Central memory CD8-positive, alpha-beta T cell (primary cell): ENCODE results near the gene DNM1L.
"Not testable (repeated sequence)": the region's sequence is repeated elsewhere in the genome, so short reads cannot be mapped to it uniquely, and the experiment has no call there.

Source experiments
- ATAC-seq: fragments of 150-1000 bp; cut with Tn5 transposase; replicated peaks from 2 replicates; pipeline ENCODE4 v1.10.0; 2022; ENCODE audit warnings: mild to moderate bottlenecking, moderate FRiP score, moderate number of reproducible peaks; ENCODE audit not compliant: poor library complexity, severe bottlenecking; ENCODE audit errors: extremely low read depth
- DNase-seq, 2 donors: peaks; one replicate each; pipeline ENCODE4 v3.0.0; 2021; ENCODE audit warnings: low spot score in 2 of 2
- H3K27ac Mint-ChIP-seq: one replicate; pipeline ENCODE4 v1.8.0; 2022; ENCODE audit warnings: low read depth, mild to moderate bottlenecking, moderate library complexity, mixed read lengths
- H3K27me3 Mint-ChIP-seq: one replicate; pipeline ENCODE4 v1.8.0; 2022; ENCODE audit warnings: mixed read lengths
- H3K36me3 Mint-ChIP-seq: one replicate; pipeline ENCODE4 v1.8.0; 2022; ENCODE audit warnings: mild to moderate bottlenecking, moderate library complexity, mixed read lengths; ENCODE audit not compliant: insufficient read depth
- H3K4me1 Mint-ChIP-seq: one replicate; pipeline ENCODE4 v1.8.0; 2022; ENCODE audit warnings: mixed read lengths
- H3K4me3 Mint-ChIP-seq: one replicate; pipeline ENCODE4 v1.8.0; 2022; ENCODE audit warnings: mild to moderate bottlenecking, moderate library complexity, mixed read lengths
- H3K9me3 Mint-ChIP-seq: one replicate; pipeline ENCODE4 v1.8.0; 2022; ENCODE audit warnings: mixed read lengths

The DNM1L gene

DNA sequence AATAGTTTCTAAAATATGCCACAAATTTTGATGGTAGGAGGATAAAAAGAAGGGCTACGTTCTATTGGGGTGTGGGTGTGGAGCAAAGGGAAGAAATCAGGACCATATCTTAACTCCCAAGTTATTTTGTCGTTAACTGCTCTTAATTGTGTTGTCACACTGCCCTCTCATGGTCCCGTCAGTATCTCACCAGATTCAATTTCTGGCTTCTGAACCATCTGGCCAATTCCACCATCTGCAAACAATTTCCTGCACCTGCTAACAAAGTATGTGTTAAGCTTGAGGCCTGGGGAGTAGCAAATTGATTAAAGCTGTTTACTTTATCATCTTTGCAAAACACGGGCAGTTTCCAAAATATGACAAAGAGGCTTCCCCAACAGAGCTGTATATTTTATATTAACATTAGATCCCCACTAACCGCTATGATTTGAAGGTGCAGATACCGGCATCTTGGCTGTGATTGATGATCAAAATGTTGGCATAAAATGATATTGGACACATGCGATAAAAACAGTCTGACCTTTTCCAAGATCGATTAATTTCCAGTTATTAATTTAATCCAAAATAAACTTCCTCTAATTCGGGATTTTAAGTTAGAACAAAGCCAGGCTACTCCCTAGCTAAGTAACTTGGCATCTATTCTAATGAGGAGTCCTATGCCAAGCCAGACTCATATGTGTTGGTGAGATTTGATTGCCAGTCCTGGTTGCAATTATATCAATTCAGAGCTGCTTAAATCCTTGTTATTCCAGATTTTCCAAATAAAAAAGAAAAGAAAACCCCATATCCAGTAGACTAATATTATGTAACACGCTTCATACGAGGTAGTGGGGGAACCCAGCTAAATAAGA, 6.9 kb upstream of the DNM1L start:
- H3K4me1 Mint-ChIP-seq = no peaks in the 10 kb centered on the region
- DNase-seq (no peak), ATAC-seq (no peak)
- peaks cover 2% of the 10 kb centered on the region for H3K36me3 Mint-ChIP-seq
- H3K27me3 Mint-ChIP-seq = no peaks in the 10 kb centered on the region
- H3K9me3 Mint-ChIP-seq = no peaks in the 10 kb centered on the region
- H3K27ac Mint-ChIP-seq = no peak overlapping the region
- H3K4me3 Mint-ChIP-seq = no peak overlapping the region

DNA sequence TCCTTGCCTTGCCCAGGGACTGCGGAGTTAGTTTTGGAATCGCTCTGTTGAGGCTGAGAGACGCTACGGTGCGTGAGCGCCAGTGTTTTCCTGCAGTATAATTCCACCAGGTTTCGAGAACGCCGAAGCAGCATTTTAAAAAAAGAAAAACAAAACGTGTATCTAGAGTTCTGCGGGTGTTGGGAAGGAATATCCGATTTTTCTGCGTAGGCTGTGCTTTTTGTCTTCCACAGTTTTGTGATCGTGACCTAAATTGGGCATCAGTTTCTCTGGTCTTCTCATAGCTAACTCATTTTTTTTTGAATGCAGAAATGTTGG, 778 bp downstream of the DNM1L start:
- no peaks in the 10 kb centered on the region for H3K27me3 Mint-ChIP-seq
- ATAC-seq (no peak), DNase-seq (no peak)
- H3K9me3 Mint-ChIP-seq = no peaks in the 10 kb centered on the region
- peak overlapping the region; percentile 86 for H3K4me3 Mint-ChIP-seq
- peak overlapping the region; percentile 71 for H3K27ac Mint-ChIP-seq
- peaks cover 13% of the 10 kb centered on the region for H3K36me3 Mint-ChIP-seq
- peaks cover 19% of the 10 kb centered on the region for H3K4me1 Mint-ChIP-seq

DNA sequence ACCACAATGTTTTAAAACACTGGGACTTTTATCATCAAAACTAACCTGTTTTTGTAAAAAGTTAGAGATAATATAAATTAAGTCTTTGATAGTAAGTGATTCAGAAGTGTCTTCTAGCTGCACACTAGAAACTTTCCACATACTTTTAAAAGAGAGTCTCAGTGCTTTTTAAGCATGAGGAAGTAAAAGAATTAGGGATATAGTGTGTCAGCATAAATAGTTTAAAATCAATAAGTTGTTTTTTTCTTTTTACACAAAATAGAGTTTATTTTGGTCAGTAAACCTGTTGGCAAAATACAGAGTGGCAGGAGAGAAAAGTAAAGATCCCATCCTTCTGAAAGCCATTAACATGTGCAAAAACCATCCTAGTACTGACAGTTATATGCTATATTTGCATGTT, 1.7 kb downstream of the DNM1L start:
- H3K4me3 Mint-ChIP-seq = peak overlapping the region; percentile 86
- no peaks in the 10 kb centered on the region for H3K27me3 Mint-ChIP-seq
- no peak for ATAC-seq
- H3K27ac Mint-ChIP-seq = no peak overlapping the region
- peaks cover 19% of the 10 kb centered on the region for H3K36me3 Mint-ChIP-seq
- H3K9me3 Mint-ChIP-seq = no peaks in the 10 kb centered on the region
- no peak for DNase-seq
- peaks cover 25% of the 10 kb centered on the region for H3K4me1 Mint-ChIP-seq

DNA sequence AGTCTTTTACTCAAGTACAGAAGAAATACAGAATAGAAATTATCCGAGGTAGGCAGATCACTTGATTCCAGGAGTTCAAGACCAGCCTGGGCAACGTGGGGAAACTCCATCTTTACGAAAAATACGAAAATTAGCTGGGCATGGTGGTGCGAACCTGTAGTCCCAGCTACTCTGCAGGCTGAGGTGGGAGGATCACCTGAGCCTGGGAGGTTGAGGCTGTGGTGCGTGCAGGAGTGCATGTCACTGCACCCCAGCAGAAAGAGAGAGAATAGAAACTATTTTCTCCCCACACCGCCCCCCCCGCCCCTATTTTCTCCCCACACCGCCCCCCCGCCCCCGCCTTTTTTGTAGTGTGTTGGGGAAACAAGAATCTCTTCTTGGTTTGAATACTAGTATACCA, 2.2 kb downstream of the DNM1L start:
- H3K27me3 Mint-ChIP-seq = no peaks in the 10 kb centered on the region
- ATAC-seq (no peak), DNase-seq (no peak)
- H3K4me3 Mint-ChIP-seq = no peak overlapping the region
- no peak overlapping the region for H3K27ac Mint-ChIP-seq
- peaks cover 28% of the 10 kb centered on the region for H3K4me1 Mint-ChIP-seq
- no peaks in the 10 kb centered on the region for H3K9me3 Mint-ChIP-seq
- H3K36me3 Mint-ChIP-seq = peaks cover 19% of the 10 kb centered on the region

DNA sequence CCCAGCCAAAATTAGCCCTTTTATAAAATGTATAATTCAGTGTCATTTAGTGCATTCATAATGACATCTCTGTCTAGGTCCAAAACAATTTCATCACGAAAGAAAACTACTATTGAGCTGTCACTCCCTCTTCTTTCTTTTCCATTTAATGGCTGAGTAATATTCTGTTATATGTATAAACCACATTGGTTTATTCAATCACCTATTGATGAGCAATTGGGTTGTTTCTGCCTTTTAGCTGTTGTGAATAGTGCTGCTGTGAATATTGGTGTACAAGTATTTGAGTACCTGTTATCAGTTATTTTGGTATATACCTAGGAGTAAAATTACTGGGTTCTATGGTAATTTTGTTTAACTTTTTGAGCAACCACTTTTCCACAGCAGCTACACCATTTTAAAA, 7.2 kb downstream of the DNM1L start:
- Mint-ChIP-seq H3K9me3 (no peaks in the 10 kb centered on the region), H3K4me1 (peaks cover 45% of the 10 kb centered on the region), H3K27me3 (no peaks in the 10 kb centered on the region), H3K36me3 (peaks cover 17% of the 10 kb centered on the region), H3K27ac (no peak overlapping the region), H3K4me3 (no peak overlapping the region)
- ATAC-seq (no peak), DNase-seq (no peak)

DNA sequence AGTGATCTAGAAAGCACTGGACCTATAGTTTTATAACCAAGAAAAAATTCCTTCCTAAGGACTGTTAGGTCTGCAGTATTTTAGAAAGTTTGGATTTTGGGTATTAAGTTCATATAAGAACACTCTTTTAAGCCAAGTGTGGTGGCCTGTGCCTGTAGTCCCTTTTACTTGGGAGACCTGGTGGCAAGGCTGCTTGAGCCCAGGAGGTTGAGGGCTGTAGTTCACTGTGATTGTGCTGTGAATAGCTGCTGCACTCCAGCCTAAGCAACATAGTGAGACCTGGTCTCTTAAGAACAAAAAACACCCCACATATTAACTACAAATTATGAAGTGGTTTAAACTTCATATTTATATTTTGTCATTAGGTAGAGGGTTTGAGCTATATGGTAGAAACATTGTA, 9.7 kb downstream of the DNM1L start:
- Mint-ChIP-seq H3K36me3 (peaks cover 12% of the 10 kb centered on the region), H3K27me3 (no peaks in the 10 kb centered on the region), H3K27ac (no peak overlapping the region), H3K4me3 (no peak overlapping the region), H3K4me1 (peaks cover 60% of the 10 kb centered on the region), H3K9me3 (no peaks in the 10 kb centered on the region)
- DNase-seq = no peak
- ATAC-seq = no peak

DNA sequence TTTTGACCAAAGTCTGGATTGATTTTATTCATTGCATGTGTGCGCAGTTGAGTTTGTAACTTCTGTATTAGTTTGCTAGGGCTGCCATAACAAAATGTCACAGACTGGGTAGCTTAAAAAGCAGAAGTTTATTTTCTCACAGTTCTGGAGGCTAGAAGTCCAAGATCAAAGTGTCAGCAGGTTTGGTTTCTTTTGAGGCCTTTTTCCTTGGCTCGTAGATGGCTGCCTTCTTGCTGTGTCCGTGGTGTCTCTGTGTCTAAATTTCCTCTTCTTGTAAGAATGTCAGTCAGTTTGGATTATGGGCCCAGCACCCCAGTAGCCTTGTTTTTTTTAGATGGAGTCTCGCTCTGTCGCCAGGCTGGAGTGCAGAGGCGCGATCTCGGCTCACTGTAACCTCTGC, 11.8 kb downstream of the DNM1L start:
- DNase-seq (no peak), ATAC-seq (no peak)
- H3K9me3 Mint-ChIP-seq = no peaks in the 10 kb centered on the region
- H3K27ac Mint-ChIP-seq = no peak overlapping the region
- no peak overlapping the region for H3K4me3 Mint-ChIP-seq
- H3K36me3 Mint-ChIP-seq = peaks cover 4% of the 10 kb centered on the region
- H3K4me1 Mint-ChIP-seq = peaks cover 68% of the 10 kb centered on the region
- no peaks in the 10 kb centered on the region for H3K27me3 Mint-ChIP-seq

DNA sequence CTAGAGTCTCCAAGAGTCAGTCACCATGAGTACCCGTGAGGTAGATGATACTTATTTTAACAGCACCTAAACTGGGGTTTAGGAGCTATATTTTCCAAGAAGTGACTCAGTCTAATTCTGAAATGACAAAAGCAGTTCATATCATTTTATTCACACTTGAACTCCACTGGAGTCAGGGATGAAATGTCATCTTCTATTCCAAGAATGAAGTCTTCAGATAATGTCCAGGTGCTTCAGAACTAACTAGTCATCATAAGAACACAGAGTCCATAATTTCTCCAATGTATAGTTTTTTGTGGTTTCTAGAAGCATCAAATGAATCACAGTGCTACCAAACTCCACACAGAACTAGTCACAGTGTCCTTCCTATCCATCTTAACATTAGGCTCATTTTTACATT, 13.3 kb downstream of the DNM1L start:
- Mint-ChIP-seq H3K36me3 (peaks cover 6% of the 10 kb centered on the region), H3K27ac (no peak overlapping the region), H3K27me3 (no peaks in the 10 kb centered on the region), H3K9me3 (no peaks in the 10 kb centered on the region), H3K4me1 (peaks cover 57% of the 10 kb centered on the region), H3K4me3 (no peak overlapping the region)
- ATAC-seq (no peak), DNase-seq (no peak)

DNA sequence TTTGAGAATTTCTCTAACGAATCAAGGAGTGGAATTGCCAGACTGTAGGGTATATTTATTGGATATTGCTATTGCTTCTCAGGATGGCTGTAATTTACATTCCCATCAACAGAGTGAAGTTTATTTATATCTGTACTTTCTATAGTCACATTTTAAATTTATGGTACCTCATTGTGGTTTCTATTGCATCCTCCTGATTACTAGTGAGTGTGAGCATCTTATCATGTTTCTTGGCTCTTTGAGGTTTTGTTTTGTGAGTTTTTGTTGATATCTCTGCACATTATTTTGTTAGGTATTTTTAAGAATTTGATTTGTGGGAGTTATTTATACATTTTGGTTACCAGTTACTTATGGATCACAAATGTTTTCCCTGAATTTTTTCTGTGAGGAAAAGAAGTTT, 13.9 kb downstream of the DNM1L start:
- no peak overlapping the region for H3K4me3 Mint-ChIP-seq
- H3K4me1 Mint-ChIP-seq = peaks cover 53% of the 10 kb centered on the region
- H3K9me3 Mint-ChIP-seq = no peaks in the 10 kb centered on the region
- H3K36me3 Mint-ChIP-seq = peaks cover 6% of the 10 kb centered on the region
- H3K27me3 Mint-ChIP-seq = no peaks in the 10 kb centered on the region
- no peak for DNase-seq
- H3K27ac Mint-ChIP-seq = no peak overlapping the region
- no peak for ATAC-seq

DNA sequence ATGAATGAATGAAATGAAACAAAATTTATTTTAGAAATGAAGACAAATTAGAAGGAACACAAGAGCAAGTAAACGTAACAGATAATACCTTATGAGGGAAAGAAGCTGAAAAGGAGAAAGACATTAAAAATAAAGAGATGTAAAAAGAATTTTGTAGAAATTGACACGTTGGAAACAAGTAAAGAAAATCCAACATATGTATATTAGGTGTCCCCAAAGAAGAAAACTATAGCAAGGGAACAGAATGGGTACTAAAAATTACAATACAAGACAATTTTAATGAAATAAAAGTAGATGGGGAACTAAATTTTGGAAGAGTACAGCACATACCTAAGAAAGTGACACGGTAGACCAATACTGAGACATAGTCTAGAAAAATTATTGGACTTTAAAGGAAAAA, 16.7 kb downstream of the DNM1L start:
- ATAC-seq (no peak), DNase-seq (no peak)
- Mint-ChIP-seq H3K4me1 (peaks cover 45% of the 10 kb centered on the region), H3K4me3 (no peak overlapping the region), H3K9me3 (no peaks in the 10 kb centered on the region), H3K36me3 (peaks cover 2% of the 10 kb centered on the region), H3K27me3 (no peaks in the 10 kb centered on the region), H3K27ac (no peak overlapping the region)

DNA sequence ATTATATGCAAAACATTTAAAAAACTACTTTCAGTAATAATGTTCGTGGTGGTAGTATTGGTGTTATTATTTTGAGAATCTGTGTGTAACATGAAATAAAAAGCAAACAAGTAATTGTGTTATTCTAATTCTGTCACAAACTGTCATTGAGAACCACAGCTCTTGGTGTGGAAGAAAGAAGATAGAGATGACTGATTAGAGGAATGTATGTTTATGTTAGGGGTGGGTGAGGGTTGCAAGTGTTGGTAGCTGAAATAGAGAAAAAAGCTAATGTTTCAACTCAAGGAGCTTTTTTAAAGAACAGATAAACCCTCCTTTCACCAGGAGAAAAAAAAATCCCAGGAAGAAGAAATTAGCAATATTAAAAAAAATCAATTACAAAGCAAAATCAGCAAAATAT, 18.3 kb downstream of the DNM1L start:
- ATAC-seq (no peak), DNase-seq (no peak)
- Mint-ChIP-seq H3K4me3 (no peak overlapping the region), H3K27me3 (no peaks in the 10 kb centered on the region), H3K27ac (no peak overlapping the region), H3K4me1 (peaks cover 34% of the 10 kb centered on the region), H3K36me3 (peaks cover 6% of the 10 kb centered on the region), H3K9me3 (no peaks in the 10 kb centered on the region)

DNA sequence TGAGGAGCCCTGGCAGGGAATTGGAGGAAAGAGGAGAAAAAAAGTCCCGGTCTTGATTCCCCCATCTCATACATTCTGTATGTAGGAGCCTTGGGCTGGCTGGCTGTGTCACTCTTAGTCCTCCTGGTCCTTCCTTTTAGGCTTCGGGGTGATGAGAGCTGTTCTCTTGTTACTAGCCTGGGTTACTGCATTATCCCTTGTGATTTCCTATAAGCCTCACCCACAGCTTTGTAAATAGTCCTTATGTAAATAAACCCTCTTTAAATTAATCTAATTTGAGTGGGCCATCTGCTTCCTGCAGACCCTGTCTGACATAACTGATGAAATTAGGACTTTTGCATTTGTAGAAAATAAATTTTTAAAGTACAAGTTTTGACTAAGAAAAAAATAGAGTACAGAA, 19.2 kb downstream of the DNM1L start:
- no peaks in the 10 kb centered on the region for H3K9me3 Mint-ChIP-seq
- ATAC-seq = no peak
- no peak overlapping the region for H3K27ac Mint-ChIP-seq
- DNase-seq = no peak
- no peak overlapping the region for H3K4me3 Mint-ChIP-seq
- peaks cover 28% of the 10 kb centered on the region for H3K4me1 Mint-ChIP-seq
- H3K27me3 Mint-ChIP-seq = no peaks in the 10 kb centered on the region
- H3K36me3 Mint-ChIP-seq = peaks cover 7% of the 10 kb centered on the region

DNA sequence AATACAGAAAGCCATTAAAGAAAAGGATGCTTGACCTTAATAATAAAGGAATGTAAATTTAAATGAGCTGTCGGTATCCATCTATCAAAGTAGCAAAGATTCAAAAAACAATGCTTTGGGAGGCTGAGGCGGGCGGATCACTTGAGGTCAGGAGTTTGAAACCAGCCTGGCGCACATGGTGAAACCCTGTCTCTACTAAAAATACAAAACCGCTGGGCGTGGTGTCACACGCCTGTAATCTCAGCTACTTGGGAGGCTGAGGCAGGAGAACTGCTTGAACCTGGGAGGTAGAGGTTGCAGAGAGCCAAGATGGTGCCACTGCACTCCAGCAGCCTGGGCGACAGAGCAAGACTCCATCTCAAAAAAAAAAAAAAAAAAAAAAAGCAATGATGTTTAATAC, 20.3 kb downstream of the DNM1L start:
- H3K9me3 Mint-ChIP-seq, H3K27ac Mint-ChIP-seq, H3K27me3 Mint-ChIP-seq, ATAC-seq, H3K36me3 Mint-ChIP-seq, DNase-seq, H3K4me3 Mint-ChIP-seq: not testable (repeated sequence)
- peaks cover 21% of the 10 kb centered on the region for H3K4me1 Mint-ChIP-seq
